BJ (cell line): ENCODE data around the gene RUFY2. TPM values are rescaled to one million over a fixed set of nuclear protein-coding genes. Genes with fewer than 3 reads are reported as not detected.

Source experiments
- CTCF ChIA-PET: fragments of 350-600 bp; formaldehyde crosslinking; extraction: SDS; loops from one replicate; lab custom pipeline; 2021; ENCODE audit warnings: antibody characterized with exemption, inconsistent platforms; lab: Yijun Ruan, JAX
- POLR2A ChIA-PET: fragments of 300-600 bp; sonication (Branson Sonifier 250); formaldehyde crosslinking; extraction: SDS; loops from one replicate; lab custom pipeline; 2021; ENCODE audit warnings: antibody characterized with exemption; lab: Charles Lee
- DNase-seq: peaks from one replicate; pipeline ENCODE4 v3.0.0-alpha.2; 2011; ENCODE audit warnings: low read depth
- H3K27me3 ChIP-seq: 2 replicates; pipeline ENCODE4 v1.6.0; 2011; ENCODE audit warnings: low read length; ENCODE audit not compliant: control insufficient read depth, insufficient read depth
- H3K36me3 ChIP-seq: 2 replicates; pipeline ENCODE4 v1.5.1; 2011; ENCODE audit warnings: low read length; ENCODE audit not compliant: control insufficient read depth, insufficient read depth
- H3K4me3 ChIP-seq: 2 replicates; pipeline ENCODE4 v1.5.1; 2011; ENCODE audit warnings: low read depth, mild to moderate bottlenecking, control low read depth, low read length
- polyA plus RNA-seq: library from polyadenylated mRNA; depleted of rRNA; stranded (reverse); fragments of >200 nt; gene quantifications from 2 replicates; pipeline ENCODE4 v1.2.3, GENCODE V29; 2011
- TF ChIP-seq, protein P1 (sequence below): IDR thresholded peaks from 2 replicates; pipeline ENCODE4 v1.5.1; 2011; ENCODE audit warnings: low read depth, mild to moderate bottlenecking, control low read depth, inconsistent platforms, low read length, moderate library complexity; ENCODE audit not compliant: insufficient read depth

Gene RUFY2
- polyA plus RNA-seq, 1 experiment: 6.7 TPM

DNA sequence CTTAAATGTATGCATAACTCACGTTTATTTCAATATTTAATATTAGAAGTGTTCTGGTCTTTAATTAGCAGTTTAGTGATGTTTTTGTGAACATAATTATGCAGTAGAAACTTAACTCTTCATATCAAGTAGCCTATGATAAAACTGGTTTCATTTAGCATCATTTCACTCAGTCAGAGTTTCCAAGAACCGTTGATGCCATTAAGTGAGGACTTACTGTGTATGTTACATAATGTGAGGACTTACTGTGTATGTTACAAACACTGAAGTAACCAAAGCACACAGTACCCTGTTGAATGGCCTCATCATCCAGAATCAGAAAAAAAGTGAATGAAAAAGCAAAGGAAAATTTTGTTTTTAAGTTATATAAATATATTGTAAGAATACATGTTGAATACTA lies 41.5 kb downstream of the RUFY2 start:
- Histone ChIP-seq H3K27me3 (no peaks in the 10 kb centered on the region), H3K36me3 (peaks cover 2% of the 10 kb centered on the region; the same call in 1 of the 2 replicates), H3K4me3 (no peak overlapping the region)
- DNase-seq: no peak
- ChIA-PET CTCF (interaction anchor here (2.3 kb wide), 1 partner anchor 17 kb away, joined by 8 read pairs; no protein-coding TSS in a partner anchor), POLR2A (no interaction called here)
- TF ChIP-seq, protein P1, sequence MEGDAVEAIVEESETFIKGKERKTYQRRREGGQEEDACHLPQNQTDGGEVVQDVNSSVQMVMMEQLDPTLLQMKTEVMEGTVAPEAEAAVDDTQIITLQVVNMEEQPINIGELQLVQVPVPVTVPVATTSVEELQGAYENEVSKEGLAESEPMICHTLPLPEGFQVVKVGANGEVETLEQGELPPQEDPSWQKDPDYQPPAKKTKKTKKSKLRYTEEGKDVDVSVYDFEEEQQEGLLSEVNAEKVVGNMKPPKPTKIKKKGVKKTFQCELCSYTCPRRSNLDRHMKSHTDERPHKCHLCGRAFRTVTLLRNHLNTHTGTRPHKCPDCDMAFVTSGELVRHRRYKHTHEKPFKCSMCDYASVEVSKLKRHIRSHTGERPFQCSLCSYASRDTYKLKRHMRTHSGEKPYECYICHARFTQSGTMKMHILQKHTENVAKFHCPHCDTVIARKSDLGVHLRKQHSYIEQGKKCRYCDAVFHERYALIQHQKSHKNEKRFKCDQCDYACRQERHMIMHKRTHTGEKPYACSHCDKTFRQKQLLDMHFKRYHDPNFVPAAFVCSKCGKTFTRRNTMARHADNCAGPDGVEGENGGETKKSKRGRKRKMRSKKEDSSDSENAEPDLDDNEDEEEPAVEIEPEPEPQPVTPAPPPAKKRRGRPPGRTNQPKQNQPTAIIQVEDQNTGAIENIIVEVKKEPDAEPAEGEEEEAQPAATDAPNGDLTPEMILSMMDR: no peak

DNA sequence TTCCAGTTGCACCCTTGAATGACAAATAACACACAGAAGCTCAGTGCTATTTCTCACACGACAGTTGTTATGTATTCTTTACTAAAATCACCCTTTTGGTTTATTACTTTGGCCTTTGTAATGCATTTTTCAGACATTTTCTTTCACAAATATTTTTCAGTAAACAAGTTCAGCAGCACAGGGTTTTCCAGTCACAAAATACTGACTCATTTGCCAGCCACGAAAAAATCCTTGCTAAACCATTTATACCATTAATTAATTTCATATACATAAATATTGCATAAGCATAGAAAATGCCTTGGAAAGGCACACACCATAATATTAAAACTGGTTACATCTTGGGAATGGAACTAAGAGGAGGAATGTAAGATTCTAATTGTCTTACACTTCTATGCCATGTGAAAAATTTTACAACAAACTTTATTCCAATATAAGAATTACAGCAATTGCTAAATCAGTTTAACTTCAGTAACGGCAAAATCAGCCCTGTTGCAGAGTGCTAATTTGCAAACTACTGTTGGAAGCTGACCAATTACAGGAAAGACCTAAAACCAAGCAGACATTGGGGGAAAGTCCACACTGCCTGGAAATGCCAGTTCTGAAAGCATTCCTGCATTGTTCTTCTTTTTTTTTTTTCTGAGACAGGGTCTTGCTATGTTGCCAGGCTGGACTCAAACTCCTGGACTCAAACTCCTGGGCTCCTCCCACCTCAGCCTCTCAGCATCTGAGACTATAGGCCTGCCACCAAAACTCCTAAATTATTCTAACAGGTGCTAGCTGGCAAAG lies 42.8 kb downstream of the RUFY2 start:
- no peak overlapping the region for H3K4me3 ChIP-seq
- TF ChIP-seq, protein P1: no peak
- no peak for DNase-seq
- no peaks in the 10 kb centered on the region for H3K27me3 ChIP-seq
- H3K36me3 ChIP-seq: peaks cover 2% of the 10 kb centered on the region; the same call in 1 of the 2 replicates
- POLR2A ChIA-PET: no interaction called here
- CTCF ChIA-PET: interaction anchor here (2.3 kb wide), 1 partner anchor 16 kb away, joined by 8 read pairs; no protein-coding TSS in a partner anchor

- Histone ChIP-seq H3K27me3 (no peaks in the 10 kb centered on the region), H3K36me3 (peaks cover 2% of the 10 kb centered on the region; the same call in 1 of the 2 replicates), H3K4me3 (no peak overlapping the region)
- no peak for DNase-seq
- POLR2A ChIA-PET: no interaction called here
- CTCF ChIA-PET: interaction anchor here (2.0 to 3.2 kb wide), 2 partner anchors 10 to 14 kb away, joined by 9 to 18 read pairs; no protein-coding TSS in a partner anchor
- TF ChIP-seq, protein P1: no peak
Observed at GRCh38 chr10:68362590-68362989, 44.5 kb downstream of the RUFY2 start.

- DNase-seq: no peak
- H3K27me3 ChIP-seq: no peaks in the 10 kb centered on the region
- no peak overlapping the region for H3K4me3 ChIP-seq
- ChIA-PET POLR2A (no interaction called here), CTCF (no interaction called here)
- peaks cover 4% of the 10 kb centered on the region for H3K36me3 ChIP-seq
- TF ChIP-seq, protein P1: no peak
Observed at GRCh38 chr10:68359189-68359588, 47.9 kb downstream of the RUFY2 start.

- CTCF ChIA-PET: no interaction called here
Observed at GRCh38 chr10:68353537-68353936, 53.5 kb downstream of the RUFY2 start.

More at GRCh38 chr10:68353537-68353936, 53.5 kb downstream of the RUFY2 start:
- Histone ChIP-seq H3K36me3 (peaks cover 7% of the 10 kb centered on the region), H3K4me3 (no peak overlapping the region), H3K27me3 (no peaks in the 10 kb centered on the region)
- POLR2A ChIA-PET: no interaction called here
- TF ChIP-seq, protein P1: no peak
- DNase-seq: no peak
